ENCODE results near the gene ZFP91.

Gene ZFP91

GRCh38 chr11:58626934-58627483, 48.1 kb downstream of the ZFP91 start:
- Mint-ChIP-seq H3K36me3 (peaks cover 32% of the 10 kb centered on the region), H3K4me3 (no peak overlapping the region), H3K27me3 (no peaks in the 10 kb centered on the region), H3K9me3 (no peaks in the 10 kb centered on the region), H3K4me1 (peaks cover 2% of the 10 kb centered on the region), H3K27ac (no peak overlapping the region)
- CTCF ChIA-PET, result interaction anchor here (1.1 to 5.9 kb wide), 2 partner anchors 9 to 59 kb away, joined by 4 to 50 read pairs; no protein-coding TSS in a partner anchor
- DNase-seq, result no peak

DNA sequence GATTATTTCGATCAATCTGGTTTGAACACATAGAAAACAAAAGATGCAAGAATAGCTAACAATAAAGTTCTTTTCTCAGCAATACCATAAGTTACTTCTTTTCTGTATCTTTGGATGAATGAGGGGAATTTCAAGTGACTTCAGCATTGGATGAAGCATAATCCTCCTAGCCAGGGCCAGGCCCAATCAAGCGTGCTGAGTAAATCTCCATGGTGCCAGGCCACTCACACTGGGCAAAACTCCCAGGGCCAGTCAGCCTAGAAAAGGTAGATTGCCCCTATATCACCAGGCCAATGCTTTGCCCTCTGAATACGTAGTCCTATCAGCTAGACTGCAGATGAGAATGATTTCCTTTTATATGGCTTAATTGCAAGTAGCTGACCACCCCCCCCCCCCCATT, 49.6 kb downstream of the ZFP91 start:
- Mint-ChIP-seq H3K4me1 (no peaks in the 10 kb centered on the region), H3K27me3 (no peaks in the 10 kb centered on the region), H3K27ac (no peak overlapping the region), H3K36me3 (peaks cover 19% of the 10 kb centered on the region), H3K9me3 (no peaks in the 10 kb centered on the region), H3K4me3 (no peak overlapping the region)
- no peak for DNase-seq
- CTCF ChIA-PET, result interaction anchor here (1.1 to 5.9 kb wide), 11 partner anchors 8 to 104 kb away, joined by 3 to 50 read pairs (median 5); no protein-coding TSS in a partner anchor

DNA sequence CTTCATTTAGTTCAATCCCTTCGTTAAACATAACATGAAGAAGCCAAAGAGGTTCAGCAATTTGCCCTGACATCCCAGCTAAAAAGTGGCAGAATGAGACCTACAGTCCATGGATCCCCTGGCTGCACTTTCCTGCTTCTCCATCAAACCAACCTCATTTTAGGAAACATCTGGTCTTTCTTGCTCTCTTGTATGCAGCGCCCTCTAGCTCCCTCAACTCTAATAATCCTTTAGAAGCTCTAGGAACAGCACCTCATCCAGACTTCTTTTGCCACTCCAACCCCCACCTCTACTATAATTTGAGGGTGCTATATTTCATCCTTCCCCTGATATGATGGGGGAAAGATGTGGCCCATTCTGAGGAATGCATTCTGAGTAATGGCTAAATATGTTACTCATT, 51.0 kb downstream of the ZFP91 start:
- no peak overlapping the region for H3K27ac Mint-ChIP-seq
- no peak overlapping the region for H3K4me3 Mint-ChIP-seq
- H3K36me3 Mint-ChIP-seq, result peaks cover 9% of the 10 kb centered on the region
- CTCF ChIA-PET, result interaction anchor here (0.6 to 5.9 kb wide), 19 partner anchors 8 to 926 kb away, joined by 3 to 50 read pairs (median 6); partner anchors contain the start of gene LPXN
- H3K27me3 Mint-ChIP-seq, result no peaks in the 10 kb centered on the region
- no peaks in the 10 kb centered on the region for H3K9me3 Mint-ChIP-seq
- no peaks in the 10 kb centered on the region for H3K4me1 Mint-ChIP-seq
- peak; percentile 26 for DNase-seq

- CTCF ChIA-PET, result interaction anchor here (5.9 kb wide), 1 partner anchor 64 kb away, joined by 50 read pairs; no protein-coding TSS in a partner anchor
Measured at GRCh38 chr11:58631378-58631777, 52.5 kb downstream of the ZFP91 start.

GRCh38 chr11:58632510-58632909, 53.6 kb downstream of the ZFP91 start:
- CTCF ChIA-PET, result interaction anchor here (1.1 to 1.8 kb wide), 3 partner anchors 13 to 426 kb away, joined by 3 to 4 read pairs (median 4); no protein-coding TSS in a partner anchor

More at GRCh38 chr11:58631378-58631777, 52.5 kb downstream of the ZFP91 start:
- Mint-ChIP-seq H3K27ac (no peak overlapping the region), H3K4me1 (no peaks in the 10 kb centered on the region), H3K27me3 (no peaks in the 10 kb centered on the region), H3K9me3 (no peaks in the 10 kb centered on the region), H3K4me3 (no peak overlapping the region), H3K36me3 (peaks cover 5% of the 10 kb centered on the region)
- no peak for DNase-seq

GRCh38 chr11:58636587-58636986, 57.7 kb downstream of the ZFP91 start:
- CTCF ChIA-PET, result interaction anchor here (1.1 kb wide), 1 partner anchor 8 kb away, joined by 4 read pairs; no protein-coding TSS in a partner anchor

More at GRCh38 chr11:58632510-58632909, 53.6 kb downstream of the ZFP91 start:
- Mint-ChIP-seq H3K36me3 (no peaks in the 10 kb centered on the region), H3K9me3 (no peaks in the 10 kb centered on the region), H3K27ac (no peak overlapping the region), H3K27me3 (no peaks in the 10 kb centered on the region), H3K4me3 (no peak overlapping the region), H3K4me1 (no peaks in the 10 kb centered on the region)
- no peak for DNase-seq

DNA sequence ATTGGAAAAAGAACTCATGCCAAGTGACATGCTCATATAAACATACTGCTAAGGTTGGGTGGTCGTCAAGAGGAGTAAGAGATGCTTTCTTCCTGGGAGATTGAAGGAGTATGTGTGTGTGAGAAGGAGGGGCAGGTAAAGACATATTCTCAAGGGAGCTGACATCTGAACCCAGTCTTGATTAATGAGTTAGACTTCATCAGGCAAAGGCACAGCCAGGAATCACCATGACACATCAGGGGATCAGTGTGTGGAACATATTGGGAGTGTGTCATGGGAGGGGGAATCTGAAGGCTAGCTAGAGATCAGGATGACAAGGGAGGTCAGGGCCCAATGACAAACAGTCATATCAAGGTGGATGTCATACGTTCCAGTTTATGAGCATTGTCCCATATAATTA, 58.5 kb downstream of the ZFP91 start:
- no peak for DNase-seq
- H3K9me3 Mint-ChIP-seq, result no peaks in the 10 kb centered on the region
- H3K4me3 Mint-ChIP-seq, result no peak overlapping the region
- H3K27ac Mint-ChIP-seq, result peak overlapping the region; percentile 25
- no peaks in the 10 kb centered on the region for H3K27me3 Mint-ChIP-seq
- H3K36me3 Mint-ChIP-seq, result no peaks in the 10 kb centered on the region
- H3K4me1 Mint-ChIP-seq, result peaks cover 14% of the 10 kb centered on the region
- CTCF ChIA-PET, result interaction anchor here (0.9 to 2.2 kb wide), 3 partner anchors 9 to 70 kb away, joined by 3 to 7 read pairs (median 4); no protein-coding TSS in a partner anchor

More at GRCh38 chr11:58636587-58636986, 57.7 kb downstream of the ZFP91 start:
- no peaks in the 10 kb centered on the region for H3K27me3 Mint-ChIP-seq
- DNase-seq, result no peak
- peaks cover 14% of the 10 kb centered on the region for H3K4me1 Mint-ChIP-seq
- H3K27ac Mint-ChIP-seq, result no peak overlapping the region
- no peak overlapping the region for H3K4me3 Mint-ChIP-seq
- H3K36me3 Mint-ChIP-seq, result no peaks in the 10 kb centered on the region
- no peaks in the 10 kb centered on the region for H3K9me3 Mint-ChIP-seq

DNA sequence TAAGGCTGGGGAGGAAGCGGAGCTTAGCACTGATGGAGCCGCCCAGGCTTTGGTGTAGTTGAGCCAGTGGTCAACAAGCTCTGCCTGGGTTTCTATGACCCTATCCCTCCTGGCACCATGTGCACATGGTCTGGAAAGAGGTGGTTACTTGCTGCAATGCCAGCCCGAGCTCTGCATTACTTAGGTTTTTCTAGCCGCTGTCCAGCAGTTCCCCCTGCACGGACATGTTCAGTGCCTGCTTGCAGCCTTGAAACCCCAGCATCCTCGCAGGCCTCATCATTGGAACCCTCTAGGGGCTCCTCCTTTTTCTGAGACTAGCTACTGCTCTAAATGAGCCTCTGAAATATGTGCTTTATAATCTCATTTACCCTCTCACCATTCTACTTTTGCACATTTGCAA, 60.2 kb downstream of the ZFP91 start:
- Mint-ChIP-seq H3K27me3 (no peaks in the 10 kb centered on the region), H3K4me1 (peaks cover 14% of the 10 kb centered on the region), H3K9me3 (no peaks in the 10 kb centered on the region), H3K4me3 (no peak overlapping the region), H3K36me3 (no peaks in the 10 kb centered on the region), H3K27ac (no peak overlapping the region)
- DNase-seq, result no peak
- CTCF ChIA-PET, result interaction anchor here (1.4 to 3.5 kb wide), 5 partner anchors 10 to 71 kb away, joined by 3 to 22 read pairs (median 7); no protein-coding TSS in a partner anchor

GRCh38 chr11:58639669-58640068, 60.8 kb downstream of the ZFP91 start:
- H3K4me1 Mint-ChIP-seq, result peaks cover 14% of the 10 kb centered on the region
- DNase-seq, result no peak
- no peaks in the 10 kb centered on the region for H3K27me3 Mint-ChIP-seq
- H3K36me3 Mint-ChIP-seq, result no peaks in the 10 kb centered on the region
- CTCF ChIA-PET, result interaction anchor here (1.4 to 3.5 kb wide), 5 partner anchors 10 to 72 kb away, joined by 3 to 22 read pairs (median 7); no protein-coding TSS in a partner anchor
- no peak overlapping the region for H3K27ac Mint-ChIP-seq
- H3K4me3 Mint-ChIP-seq, result no peak overlapping the region
- no peaks in the 10 kb centered on the region for H3K9me3 Mint-ChIP-seq

DNA sequence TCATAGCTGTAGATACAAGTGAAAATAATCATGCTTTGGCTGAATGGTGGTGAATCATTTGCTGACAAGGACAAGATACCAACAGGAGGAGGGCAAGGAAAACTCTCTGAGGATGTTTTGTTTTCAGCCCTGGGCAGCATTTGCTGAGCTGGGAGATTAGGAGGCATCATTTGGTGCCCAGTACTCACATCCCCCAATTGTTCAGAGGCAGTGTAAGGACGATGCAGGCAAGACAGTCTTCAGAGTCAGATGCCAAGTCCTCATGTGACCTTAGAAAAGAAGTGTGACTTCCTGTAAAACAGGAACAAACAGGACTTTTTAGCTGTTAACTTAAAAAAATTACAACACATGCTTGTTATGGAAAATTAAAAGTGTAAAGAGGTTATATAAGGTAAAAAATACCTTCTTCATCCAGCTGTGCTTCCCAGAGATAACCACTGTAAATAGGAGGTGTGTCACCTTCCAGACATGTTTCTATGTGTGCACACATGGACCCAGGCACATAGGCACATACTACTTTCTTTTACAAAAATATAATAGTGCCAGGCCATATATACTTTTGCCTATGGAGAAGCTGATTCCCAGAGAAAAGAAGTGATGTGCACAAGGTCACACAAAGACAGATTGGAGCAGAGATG, 61.6 kb downstream of the ZFP91 start:
- CTCF ChIA-PET, result interaction anchor here (1.0 to 3.5 kb wide), 4 partner anchors 10 to 73 kb away, joined by 3 to 22 read pairs (median 6); no protein-coding TSS in a partner anchor
- Mint-ChIP-seq H3K9me3 (peaks cover 3% of the 10 kb centered on the region), H3K36me3 (no peaks in the 10 kb centered on the region), H3K27me3 (no peaks in the 10 kb centered on the region), H3K4me3 (no peak overlapping the region), H3K4me1 (peaks cover 14% of the 10 kb centered on the region), H3K27ac (no peak overlapping the region)
- no peak for DNase-seq

- Mint-ChIP-seq H3K27me3 (no peaks in the 10 kb centered on the region), H3K27ac (no peak overlapping the region), H3K9me3 (peaks cover 8% of the 10 kb centered on the region), H3K36me3 (no peaks in the 10 kb centered on the region), H3K4me3 (no peak overlapping the region), H3K4me1 (peaks cover 14% of the 10 kb centered on the region)
- DNase-seq, result no peak
- CTCF ChIA-PET, result interaction anchor here (1.0 to 3.5 kb wide), 2 partner anchors 10 to 12 kb away, joined by 3 to 22 read pairs; no protein-coding TSS in a partner anchor
Measured at GRCh38 chr11:58641341-58641740, 62.5 kb downstream of the ZFP91 start.

DNA sequence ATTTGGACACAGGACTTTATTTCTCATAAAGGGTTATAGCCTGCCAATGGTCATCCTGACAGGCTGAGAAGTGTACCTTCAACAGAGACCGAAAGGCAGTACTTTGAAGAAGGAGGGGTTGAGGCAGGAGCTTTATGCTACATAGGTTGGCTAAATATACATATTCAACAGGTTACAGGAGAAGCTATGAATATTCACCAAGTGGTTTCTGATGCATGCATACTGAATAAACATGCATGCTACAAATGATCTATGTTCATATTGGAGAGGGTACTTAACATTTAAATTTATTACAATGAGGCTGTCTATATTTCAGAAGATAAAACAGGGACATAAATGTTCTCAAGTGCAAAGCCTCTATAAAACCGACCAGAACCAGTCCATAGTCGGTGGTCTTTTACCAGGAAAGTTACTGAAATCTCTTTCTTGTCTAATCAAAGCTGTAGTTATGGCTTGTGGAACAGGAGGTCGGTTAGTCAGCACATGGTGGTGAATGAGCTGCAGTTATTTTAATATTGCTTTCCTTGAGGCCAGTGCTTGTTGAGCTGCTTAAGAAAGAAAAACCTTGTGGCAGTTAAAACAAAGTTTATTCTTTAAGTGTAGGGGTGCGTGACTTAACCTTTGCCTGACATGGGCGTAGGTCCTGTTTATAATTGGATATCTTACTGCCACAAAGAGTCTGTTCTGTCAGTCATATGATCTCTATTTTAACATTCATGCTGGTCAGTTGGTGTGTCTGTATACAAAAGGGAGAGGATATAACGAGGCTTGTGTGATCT, 63.1 kb downstream of the ZFP91 start:
- Mint-ChIP-seq H3K9me3 (peaks cover 14% of the 10 kb centered on the region), H3K27ac (no peak overlapping the region), H3K4me3 (no peak overlapping the region), H3K4me1 (peaks cover 14% of the 10 kb centered on the region), H3K36me3 (no peaks in the 10 kb centered on the region), H3K27me3 (peaks cover 3% of the 10 kb centered on the region)
- no peak for DNase-seq
- CTCF ChIA-PET, result interaction anchor here (0.9 to 1.0 kb wide), 2 partner anchors 12 to 13 kb away, joined by 3 read pairs; no protein-coding TSS in a partner anchor

- Mint-ChIP-seq H3K4me1 (peaks cover 3% of the 10 kb centered on the region), H3K4me3 (no peak overlapping the region), H3K27ac (no peak overlapping the region), H3K27me3 (peaks cover 3% of the 10 kb centered on the region), H3K9me3 (peaks cover 14% of the 10 kb centered on the region), H3K36me3 (no peaks in the 10 kb centered on the region)
- CTCF ChIA-PET, result interaction anchor here (1.5 kb wide), 1 partner anchor 11 kb away, joined by 4 read pairs; no protein-coding TSS in a partner anchor
- DNase-seq, result no peak
Measured at GRCh38 chr11:58645854-58646253, 67.0 kb downstream of the ZFP91 start.

Data from activated naive CD4-positive, alpha-beta T cell treated with anti-CD3 and anti-CD28 coated beads, Interleukin-2, amount 10 ng/mL, durations not matched to agents 7 days and 5 days (primary cell).